Activated naive CD4-positive, alpha-beta T cell treated with anti-CD3 and anti-CD28 coated beads, Interleukin-2, amount 50 U/mL, for 16 hours (primary cell): ENCODE data around the gene CHAC1.

Source experiments
- DNase-seq: peaks from one replicate; pipeline ENCODE4 v3.0.0-alpha.2; 2020

Gene CHAC1

GRCh38 chr15:40925495-40925862 lies 27.8 kb upstream of the CHAC1 start:
- DNase-seq = no peak

GRCh38 chr15:40925863-40926658 lies 27.2 kb upstream of the CHAC1 start:
- peak; percentile 28 for DNase-seq

- no peak for DNase-seq
Measured at GRCh38 chr15:40926659-40927494, 26.4 kb upstream of the CHAC1 start.

DNA sequence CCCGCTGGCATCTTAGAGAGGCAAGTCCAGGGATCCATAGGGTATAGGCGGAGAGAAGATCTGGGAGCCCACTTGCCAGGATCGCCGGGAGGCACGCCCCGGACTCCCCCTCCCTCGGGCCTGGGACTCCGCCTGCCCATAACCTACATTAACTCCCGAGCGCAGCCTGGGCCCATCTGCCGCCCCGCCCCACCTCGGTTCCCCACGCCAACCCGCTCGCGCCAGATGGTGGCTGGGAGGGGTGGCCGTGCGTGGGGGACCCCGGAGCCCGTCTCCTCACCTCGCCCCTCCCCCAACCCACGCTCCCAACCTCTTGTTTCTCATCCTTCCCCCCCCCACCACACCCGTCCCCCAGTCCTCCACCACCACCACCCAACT lies 25.8 kb upstream of the CHAC1 start:
- DNase-seq = no peak

GRCh38 chr15:40927873-40928806 lies 25.1 kb upstream of the CHAC1 start:
- no peak for DNase-seq

DNA sequence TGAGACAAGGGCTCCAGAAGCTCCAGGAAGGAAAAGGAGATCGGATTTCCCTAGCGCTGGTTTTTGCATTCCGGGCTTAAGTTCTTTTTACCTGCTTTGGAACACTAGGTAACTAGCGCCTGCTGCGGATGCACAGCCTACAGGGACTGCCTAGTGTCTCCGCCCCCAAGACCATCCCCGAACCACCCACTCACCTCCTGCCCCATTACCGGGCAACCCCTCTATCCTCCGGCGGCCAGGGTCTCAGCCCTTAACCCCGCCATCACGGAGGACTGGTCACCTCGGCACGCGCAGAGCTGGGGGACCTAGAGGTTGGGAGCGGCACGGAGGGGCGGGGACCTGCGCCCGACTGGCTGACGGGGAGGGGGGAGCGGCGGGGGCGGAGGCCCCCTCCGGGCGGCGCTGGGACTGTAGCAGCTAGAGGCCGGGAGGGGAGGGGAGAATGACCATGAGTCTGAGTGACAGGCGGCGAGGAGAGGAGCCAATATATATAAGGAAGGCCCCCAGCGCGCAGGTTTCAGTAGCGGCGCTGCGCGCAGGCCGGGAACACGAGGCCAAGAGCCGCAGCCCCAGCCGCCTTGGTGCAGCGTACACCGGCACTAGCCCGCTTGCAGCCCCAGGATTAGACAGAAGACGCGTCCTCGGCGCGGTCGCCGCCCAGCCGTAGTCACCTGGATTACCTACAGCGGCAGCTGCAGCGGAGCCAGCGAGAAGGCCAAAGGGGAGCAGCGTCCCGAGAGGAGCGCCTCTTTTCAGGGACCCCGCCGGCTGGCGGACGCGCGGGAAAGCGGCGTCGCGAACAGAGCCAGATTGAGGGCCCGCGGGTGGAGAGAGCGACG lies 24.2 kb upstream of the CHAC1 start, which contains the start of gene DLL4:
DLL4 (plus strand) TSS at position 520 of the 839 bp plus-strand sequence. CDS start 329 bp downstream, outside the sequence.
- peak; percentile 55 for DNase-seq

- DNase-seq = no peak
Measured at GRCh38 chr15:40929660-40930429, 23.4 kb upstream of the CHAC1 start.

- peak; percentile 65 for DNase-seq
Measured at GRCh38 chr15:40930430-40931299, 22.6 kb upstream of the CHAC1 start.

DNA sequence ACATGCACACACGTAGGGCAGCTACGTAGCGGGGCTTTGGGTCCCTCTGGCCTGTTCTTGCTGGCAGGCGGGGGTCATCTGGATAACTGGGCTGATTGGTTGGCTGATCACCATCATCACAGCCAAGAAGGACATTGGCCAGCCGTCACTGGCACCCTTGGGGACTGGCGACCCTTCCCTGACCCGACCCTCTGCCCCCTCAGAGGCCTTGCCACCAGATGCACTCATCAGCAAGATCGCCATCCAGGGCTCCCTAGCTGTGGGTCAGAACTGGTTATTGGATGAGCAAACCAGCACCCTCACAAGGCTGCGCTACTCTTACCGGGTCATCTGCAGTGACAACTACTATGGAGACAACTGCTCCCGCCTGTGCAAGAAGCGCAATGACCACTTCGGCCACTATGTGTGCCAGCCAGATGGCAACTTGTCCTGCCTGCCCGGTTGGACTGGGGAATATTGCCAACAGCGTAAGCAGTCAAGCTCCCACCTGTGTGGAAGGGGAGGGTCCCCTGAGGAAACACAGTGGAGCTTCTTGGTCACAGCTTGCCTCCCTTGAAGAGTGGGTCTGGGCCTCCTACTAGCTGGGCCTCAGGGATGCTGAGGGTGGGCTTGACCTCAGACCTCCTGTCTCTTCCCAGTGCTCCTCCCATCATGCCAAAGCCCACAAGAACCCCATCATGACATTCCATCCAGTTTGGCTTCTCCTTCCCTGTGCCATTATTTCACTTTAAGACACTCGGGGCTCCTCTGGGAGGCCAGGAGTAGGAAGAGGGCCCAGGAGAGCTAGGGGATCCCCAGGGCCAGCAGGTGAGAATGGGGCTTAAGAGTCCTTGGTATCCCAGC lies 21.8 kb upstream of the CHAC1 start:
- no peak for DNase-seq

GRCh38 chr15:40932156-40932555 lies 21.1 kb upstream of the CHAC1 start:
- DNase-seq = no peak

DNA sequence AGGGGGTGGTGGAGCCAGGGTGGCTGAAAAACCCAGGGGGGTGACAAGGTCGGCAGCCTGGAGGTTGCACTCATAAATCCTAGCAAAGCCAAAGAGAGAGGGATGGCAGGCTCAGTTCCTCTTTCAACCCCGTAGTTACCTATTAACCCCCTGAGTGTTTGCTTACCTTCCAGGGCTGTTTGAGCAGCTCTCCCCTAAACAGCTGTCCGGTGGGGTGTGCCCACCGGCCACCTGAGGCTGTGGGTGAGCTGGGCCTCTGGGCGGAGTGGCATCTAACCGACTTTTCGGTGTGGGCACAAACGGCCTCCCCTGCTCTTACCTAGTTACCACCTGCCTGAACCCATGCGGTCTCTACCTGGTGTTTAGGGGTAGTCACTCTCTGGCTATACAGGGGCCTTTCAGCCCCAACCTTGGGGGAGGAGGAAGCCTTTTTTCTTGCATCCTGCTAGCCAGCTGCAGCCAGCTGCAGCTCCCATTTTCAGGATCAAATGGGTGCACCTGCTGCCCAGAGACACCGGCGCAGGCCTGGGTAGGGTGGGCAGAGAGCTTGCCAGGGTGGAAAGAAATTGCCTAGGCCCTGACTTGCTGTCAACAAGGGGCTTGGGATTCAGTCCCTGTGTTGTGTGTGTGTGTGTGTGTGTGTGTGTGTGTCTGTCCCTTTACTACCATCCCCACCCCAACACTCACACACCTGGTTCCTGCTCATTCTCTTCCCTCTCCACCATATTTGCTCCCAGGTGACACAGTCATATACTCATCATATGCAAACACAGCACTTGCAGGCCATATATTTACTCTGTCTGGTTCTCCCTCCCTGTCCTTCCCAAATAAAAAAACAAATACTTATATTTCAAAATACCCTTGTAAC lies 20.4 kb upstream of the CHAC1 start:
- no peak for DNase-seq

GRCh38 chr15:40933517-40933902 lies 19.8 kb upstream of the CHAC1 start:
- DNase-seq = no peak

- DNase-seq = no peak
Measured at GRCh38 chr15:40934457-40934856, 18.8 kb upstream of the CHAC1 start.

GRCh38 chr15:40936234-40936708 lies 17.0 kb upstream of the CHAC1 start:
- DNase-seq = no peak

DNA sequence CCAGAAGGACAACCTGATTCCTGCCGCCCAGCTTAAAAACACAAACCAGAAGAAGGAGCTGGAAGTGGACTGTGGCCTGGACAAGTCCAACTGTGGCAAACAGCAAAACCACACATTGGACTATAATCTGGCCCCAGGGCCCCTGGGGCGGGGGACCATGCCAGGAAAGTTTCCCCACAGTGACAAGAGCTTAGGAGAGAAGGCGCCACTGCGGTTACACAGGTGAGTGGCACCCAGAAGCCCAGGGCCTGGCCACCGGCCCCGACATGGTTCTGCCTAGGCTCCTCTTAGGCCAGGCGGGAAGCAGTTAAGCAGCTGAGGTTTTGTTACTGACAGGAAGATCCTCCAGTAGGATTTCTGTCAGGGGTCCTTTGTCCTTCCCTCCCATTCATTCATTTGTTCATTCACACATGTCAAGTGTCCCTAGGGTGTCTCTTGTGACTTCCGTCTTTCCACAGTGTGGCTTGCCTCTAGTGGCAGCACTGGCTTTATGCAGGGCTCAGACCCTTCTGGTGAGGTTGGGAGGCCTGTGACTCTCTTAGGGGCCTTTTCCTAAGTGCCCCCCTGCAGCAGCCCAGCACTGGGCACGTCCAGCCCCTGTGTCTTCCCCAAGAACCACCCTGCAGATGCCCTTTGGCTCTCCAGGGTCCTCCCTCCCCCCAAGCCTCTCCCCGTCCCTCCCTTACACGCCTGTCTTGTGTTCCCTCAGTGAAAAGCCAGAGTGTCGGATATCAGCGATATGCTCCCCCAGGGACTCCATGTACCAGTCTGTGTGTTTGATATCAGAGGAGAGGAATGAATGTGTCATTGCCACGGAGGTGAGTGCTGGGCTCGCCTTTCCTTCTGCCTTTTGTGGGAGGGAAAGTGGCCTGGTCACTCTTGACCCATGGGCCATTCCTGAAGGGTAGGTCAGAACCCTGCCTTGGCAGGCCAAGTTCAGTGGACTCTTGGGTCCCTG lies 16.3 kb upstream of the CHAC1 start:
- no peak for DNase-seq

DNA sequence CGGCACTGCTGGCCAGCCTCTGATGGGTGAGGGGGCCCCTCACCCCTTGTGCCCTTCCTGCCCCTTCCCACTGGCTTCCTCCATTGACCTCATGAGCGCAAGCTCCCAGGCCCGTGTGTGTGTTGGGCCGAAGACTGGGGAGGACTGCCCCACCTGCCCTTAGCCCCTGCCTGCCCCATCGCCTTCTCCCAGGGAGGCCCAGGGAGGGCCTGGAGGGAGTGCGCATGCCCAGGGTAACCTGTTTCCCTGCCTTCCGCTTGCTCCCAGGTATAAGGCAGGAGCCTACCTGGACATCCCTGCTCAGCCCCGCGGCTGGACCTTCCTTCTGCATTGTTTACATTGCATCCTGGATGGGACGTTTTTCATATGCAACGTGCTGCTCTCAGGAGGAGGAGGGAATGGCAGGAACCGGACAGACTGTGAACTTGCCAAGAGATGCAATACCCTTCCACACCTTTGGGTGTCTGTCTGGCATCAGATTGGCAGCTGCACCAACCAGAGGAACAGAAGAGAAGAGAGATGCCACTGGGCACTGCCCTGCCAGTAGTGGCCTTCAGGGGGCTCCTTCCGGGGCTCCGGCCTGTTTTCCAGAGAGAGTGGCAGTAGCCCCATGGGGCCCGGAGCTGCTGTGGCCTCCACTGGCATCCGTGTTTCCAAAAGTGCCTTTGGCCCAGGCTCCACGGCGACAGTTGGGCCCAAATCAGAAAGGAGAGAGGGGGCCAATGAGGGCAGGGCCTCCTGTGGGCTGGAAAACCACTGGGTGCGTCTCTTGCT lies 15.3 kb upstream of the CHAC1 start:
- no peak for DNase-seq
